Measurements from ENCODE around the gene SCNN1B.
"Not testable (repeated sequence)": the region's sequence is repeated elsewhere in the genome, so short reads cannot be mapped to it uniquely, and the experiment has no call there.

The SCNN1B gene

GRCh38 chr16:23355106-23355670, 53.1 kb downstream of the SCNN1B start:
- H3K9ac ChIP-seq (ENCODE audit: low read length in 2 of 2) = no peak overlapping the region
- H3K4me3 ChIP-seq (ENCODE audit: low read length in 2 of 2) = no peak overlapping the region

DNA sequence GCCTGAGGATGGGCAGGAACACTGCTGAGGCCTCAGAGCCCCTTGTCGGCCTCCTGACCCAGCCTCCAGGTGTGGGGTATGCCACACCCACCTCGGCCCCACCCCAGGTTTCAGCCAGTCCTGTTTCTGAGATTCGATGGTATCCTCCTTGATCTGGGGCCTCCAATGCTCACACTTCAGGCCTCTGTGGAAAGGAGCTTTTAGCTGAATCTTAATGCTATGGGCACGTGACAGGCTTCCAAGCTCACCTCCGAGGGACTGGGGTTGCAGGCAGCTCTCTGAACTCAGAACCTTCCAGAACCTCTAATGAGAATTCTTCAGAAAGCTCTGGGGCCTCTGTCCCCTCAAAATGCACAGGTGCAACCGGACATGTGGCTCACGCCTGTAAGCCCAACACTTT, 54.8 kb downstream of the SCNN1B start:
- Histone ChIP-seq H3K4me1 (ENCODE audit: control insufficient read depth, insufficient read depth, low read length) (no peaks in the 10 kb centered on the region), H3K9me3 (ENCODE audit: control insufficient read depth in 2 of 2, low read length in 2 of 2) (peaks cover 0 to 1% of the 10 kb centered on the region in 2 donors), H3K4me3 (ENCODE audit: low read length in 2 of 2) (no peak overlapping the region), H3K27ac (ENCODE audit: low read length) (no peak overlapping the region), H3K36me3 (ENCODE audit: control insufficient read depth in 2 of 2, insufficient read depth in 2 of 2, low read length in 2 of 2) (no peaks in the 10 kb centered on the region), H3K27me3 (ENCODE audit: control insufficient read depth in 1 of 2, insufficient read depth in 2 of 2, low read length in 2 of 2) (peaks cover 0 to 4% of the 10 kb centered on the region in 2 donors), H3K9ac (ENCODE audit: low read length in 2 of 2) (no peak overlapping the region)

More at GRCh38 chr16:23355106-23355670, 53.1 kb downstream of the SCNN1B start:
- no peaks in the 10 kb centered on the region for H3K36me3 ChIP-seq (ENCODE audit: control insufficient read depth in 2 of 2, insufficient read depth in 2 of 2, low read length in 2 of 2)
- peaks cover 0 to 4% of the 10 kb centered on the region in 2 donors for H3K27me3 ChIP-seq (ENCODE audit: control insufficient read depth in 1 of 2, insufficient read depth in 2 of 2, low read length in 2 of 2)
- peaks cover 0 to 2% of the 10 kb centered on the region in 2 donors for H3K9me3 ChIP-seq (ENCODE audit: control insufficient read depth in 2 of 2, low read length in 2 of 2)
- no peak overlapping the region for H3K27ac ChIP-seq (ENCODE audit: low read length)
- H3K4me1 ChIP-seq (ENCODE audit: control insufficient read depth, insufficient read depth, low read length) = no peaks in the 10 kb centered on the region

DNA sequence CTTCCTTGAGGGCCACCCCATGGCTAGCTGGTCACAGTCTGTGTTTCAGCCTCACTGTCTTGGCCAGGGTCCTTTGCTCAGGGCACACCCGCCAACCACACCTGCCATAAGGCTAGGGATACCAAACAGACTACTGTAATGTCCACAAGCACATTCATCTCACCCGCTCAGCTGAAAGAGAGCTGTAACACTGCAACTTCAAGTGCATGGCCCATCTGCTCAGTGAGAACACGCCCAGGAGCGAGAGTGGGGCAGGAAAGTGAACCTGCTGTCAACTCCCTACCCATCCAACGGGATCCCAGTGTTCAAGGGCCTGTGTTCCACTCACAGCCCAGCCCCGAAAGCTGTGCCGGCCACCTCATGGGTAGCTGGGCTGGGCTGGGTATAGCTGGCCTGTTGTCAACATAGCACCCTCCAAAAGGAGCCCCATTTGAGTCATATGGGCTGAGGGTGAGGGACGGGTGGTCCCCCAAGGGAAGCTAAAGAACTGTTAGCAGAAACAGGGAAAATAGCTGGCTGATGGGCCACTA, 55.7 kb downstream of the SCNN1B start:
- H3K9me3 ChIP-seq (ENCODE audit: control insufficient read depth in 2 of 2, low read length in 2 of 2) = no peaks in the 10 kb centered on the region
- H3K9ac ChIP-seq (ENCODE audit: low read length in 2 of 2) = no peak overlapping the region
- no peak overlapping the region for H3K4me3 ChIP-seq (ENCODE audit: low read length in 2 of 2)
- peaks cover 0 to 4% of the 10 kb centered on the region in 2 donors for H3K27me3 ChIP-seq (ENCODE audit: control insufficient read depth in 1 of 2, insufficient read depth in 2 of 2, low read length in 2 of 2)
- no peaks in the 10 kb centered on the region for H3K4me1 ChIP-seq (ENCODE audit: control insufficient read depth, insufficient read depth, low read length)
- no peak overlapping the region for H3K27ac ChIP-seq (ENCODE audit: low read length)
- H3K36me3 ChIP-seq (ENCODE audit: control insufficient read depth in 2 of 2, insufficient read depth in 2 of 2, low read length in 2 of 2) = no peaks in the 10 kb centered on the region

DNA sequence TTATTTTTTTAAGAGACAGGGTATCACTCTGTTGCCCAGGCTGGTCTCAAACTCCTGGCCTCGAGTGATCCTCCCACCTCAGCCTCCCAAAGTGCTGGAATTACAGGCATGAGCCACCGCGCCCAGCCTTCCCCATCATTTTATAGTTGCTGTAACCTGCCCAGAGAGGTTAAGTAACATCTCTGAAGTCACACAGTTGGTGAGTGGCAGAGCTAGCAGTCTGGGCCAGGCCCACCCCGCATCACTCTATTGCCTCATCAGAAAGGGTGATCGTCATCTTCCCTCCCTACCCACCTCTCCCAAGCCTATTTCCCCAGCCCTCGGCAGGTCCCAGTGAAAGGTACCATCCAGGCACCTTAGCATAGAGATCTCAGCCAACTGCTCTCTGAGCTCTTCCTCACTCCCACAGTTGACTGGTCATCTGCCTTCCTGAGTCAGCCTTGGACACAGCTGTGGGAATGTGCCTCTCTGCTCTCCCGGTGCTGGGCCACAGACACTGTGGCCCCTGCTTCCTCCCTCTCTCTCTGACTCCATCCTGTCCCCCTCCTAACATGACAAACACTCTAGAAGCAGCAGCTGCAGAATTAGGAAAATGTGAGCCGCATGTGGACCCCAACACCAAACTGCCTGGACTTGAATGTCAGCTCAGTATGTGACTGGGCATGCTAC, 57.1 kb downstream of the SCNN1B start:
- Histone ChIP-seq H3K27me3 (ENCODE audit: control insufficient read depth in 1 of 2, insufficient read depth in 2 of 2, low read length in 2 of 2) (no peaks in the 10 kb centered on the region), H3K9me3 (ENCODE audit: control insufficient read depth in 2 of 2, low read length in 2 of 2) (no peaks in the 10 kb centered on the region), H3K27ac (ENCODE audit: low read length) (no peak overlapping the region), H3K4me3 (ENCODE audit: low read length in 2 of 2) (no peak overlapping the region), H3K36me3 (ENCODE audit: control insufficient read depth in 2 of 2, insufficient read depth in 2 of 2, low read length in 2 of 2) (no peaks in the 10 kb centered on the region), H3K4me1 (ENCODE audit: control insufficient read depth, insufficient read depth, low read length) (no peaks in the 10 kb centered on the region), H3K9ac (ENCODE audit: low read length in 2 of 2) (no peak overlapping the region)

GRCh38 chr16:23362460-23363317, 60.6 kb downstream of the SCNN1B start:
- Histone ChIP-seq H3K4me1 (ENCODE audit: control insufficient read depth, insufficient read depth, low read length) (peaks cover 2% of the 10 kb centered on the region), H3K36me3 (ENCODE audit: control insufficient read depth in 2 of 2, insufficient read depth in 2 of 2, low read length in 2 of 2) (no peaks in the 10 kb centered on the region), H3K27ac (ENCODE audit: low read length) (no peak overlapping the region), H3K9ac (ENCODE audit: low read length in 2 of 2) (no peak overlapping the region), H3K4me3 (ENCODE audit: low read length in 2 of 2) (no peak overlapping the region), H3K9me3 (ENCODE audit: control insufficient read depth in 2 of 2, low read length in 2 of 2) (no peaks in the 10 kb centered on the region), H3K27me3 (ENCODE audit: control insufficient read depth in 1 of 2, insufficient read depth in 2 of 2, low read length in 2 of 2) (no peaks in the 10 kb centered on the region)

DNA sequence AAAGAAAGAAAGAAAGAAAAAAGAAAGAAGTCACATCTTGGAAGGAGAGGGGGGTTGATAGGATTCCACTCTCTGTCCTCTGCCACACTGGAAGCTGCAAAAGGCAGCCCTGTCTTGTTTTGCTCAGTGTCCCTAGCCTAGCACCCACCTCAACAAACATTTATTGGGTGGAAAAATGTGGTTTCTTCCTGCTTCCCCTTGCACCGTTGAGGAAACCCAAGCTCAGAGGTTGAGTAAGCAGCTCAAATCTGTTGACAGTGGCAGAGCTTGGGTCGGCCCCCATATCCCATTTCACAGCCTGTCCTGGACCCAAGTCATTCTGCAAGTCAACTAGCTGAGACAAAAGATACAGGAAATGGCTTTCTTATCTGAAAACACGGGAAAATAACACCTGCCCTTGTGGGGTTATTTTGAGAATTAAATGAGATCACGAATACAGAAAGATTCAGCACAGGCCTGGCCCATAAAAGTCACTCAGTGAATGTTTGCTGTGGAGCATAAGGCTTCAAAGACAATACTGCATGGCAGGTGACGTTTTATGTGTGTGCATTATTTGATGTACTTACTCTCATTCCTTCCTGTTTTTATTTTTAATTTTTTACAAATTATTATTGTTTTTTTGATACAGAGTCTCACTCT, 63.6 kb downstream of the SCNN1B start:
- peaks cover 0 to 5% of the 10 kb centered on the region in 2 donors for H3K27me3 ChIP-seq (ENCODE audit: control insufficient read depth in 1 of 2, insufficient read depth in 2 of 2, low read length in 2 of 2)
- H3K9me3 ChIP-seq (ENCODE audit: control insufficient read depth in 2 of 2, low read length in 2 of 2) = no peaks in the 10 kb centered on the region
- no peaks in the 10 kb centered on the region for H3K36me3 ChIP-seq (ENCODE audit: control insufficient read depth in 2 of 2, insufficient read depth in 2 of 2, low read length in 2 of 2)
- no peak overlapping the region for H3K9ac ChIP-seq (ENCODE audit: low read length in 2 of 2)
- no peak overlapping the region for H3K27ac ChIP-seq (ENCODE audit: low read length)
- no peak overlapping the region for H3K4me3 ChIP-seq (ENCODE audit: low read length in 2 of 2)
- H3K4me1 ChIP-seq (ENCODE audit: control insufficient read depth, insufficient read depth, low read length) = peaks cover 2% of the 10 kb centered on the region

- H3K27ac ChIP-seq (ENCODE audit: low read length); H3K4me3 ChIP-seq (ENCODE audit: low read length in 2 of 2); H3K4me1 ChIP-seq (ENCODE audit: control insufficient read depth, insufficient read depth, low read length); H3K27me3 ChIP-seq (ENCODE audit: control insufficient read depth in 1 of 2, insufficient read depth in 2 of 2, low read length in 2 of 2); H3K36me3 ChIP-seq (ENCODE audit: control insufficient read depth in 2 of 2, insufficient read depth in 2 of 2, low read length in 2 of 2); H3K9me3 ChIP-seq (ENCODE audit: control insufficient read depth in 2 of 2, low read length in 2 of 2); H3K9ac ChIP-seq (ENCODE audit: low read length in 2 of 2): not testable (repeated sequence)
These were observed 64.2 kb downstream of the SCNN1B start for GRCh38 chr16:23366341-23366740.

- Histone ChIP-seq H3K4me3 (ENCODE audit: low read length in 2 of 2) (no peak overlapping the region), H3K9me3 (ENCODE audit: control insufficient read depth in 2 of 2, low read length in 2 of 2) (no peaks in the 10 kb centered on the region), H3K36me3 (ENCODE audit: control insufficient read depth in 2 of 2, insufficient read depth in 2 of 2, low read length in 2 of 2) (no peaks in the 10 kb centered on the region), H3K27ac (ENCODE audit: low read length) (no peak overlapping the region), H3K27me3 (ENCODE audit: control insufficient read depth in 1 of 2, insufficient read depth in 2 of 2, low read length in 2 of 2) (peaks cover 3 to 5% of the 10 kb centered on the region in 2 donors), H3K4me1 (ENCODE audit: control insufficient read depth, insufficient read depth, low read length) (peaks cover 2% of the 10 kb centered on the region), H3K9ac (ENCODE audit: low read length in 2 of 2) (no peak overlapping the region)
These were observed 65.5 kb downstream of the SCNN1B start for GRCh38 chr16:23367564-23367963.

DNA sequence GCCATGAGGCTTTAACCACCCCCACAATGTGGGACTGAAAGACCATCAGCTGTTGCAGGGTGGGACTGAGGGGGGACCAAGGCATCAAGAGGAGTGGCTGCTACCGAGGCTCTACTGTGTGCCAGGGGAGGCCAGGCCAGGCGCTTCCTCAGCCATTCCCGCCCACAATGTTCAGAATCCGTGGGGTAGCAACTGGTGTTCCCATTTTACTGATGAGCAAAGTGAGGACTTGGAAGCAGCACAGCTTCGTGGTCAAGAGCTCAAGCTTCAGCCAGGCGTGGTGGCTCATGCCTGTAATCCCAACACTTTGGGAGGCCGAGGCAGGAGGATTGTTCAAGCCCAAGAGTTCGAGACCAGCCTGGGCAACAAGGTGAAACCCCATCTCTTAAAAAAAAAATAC, 65.9 kb downstream of the SCNN1B start:
- no peak overlapping the region for H3K27ac ChIP-seq (ENCODE audit: low read length)

DNA sequence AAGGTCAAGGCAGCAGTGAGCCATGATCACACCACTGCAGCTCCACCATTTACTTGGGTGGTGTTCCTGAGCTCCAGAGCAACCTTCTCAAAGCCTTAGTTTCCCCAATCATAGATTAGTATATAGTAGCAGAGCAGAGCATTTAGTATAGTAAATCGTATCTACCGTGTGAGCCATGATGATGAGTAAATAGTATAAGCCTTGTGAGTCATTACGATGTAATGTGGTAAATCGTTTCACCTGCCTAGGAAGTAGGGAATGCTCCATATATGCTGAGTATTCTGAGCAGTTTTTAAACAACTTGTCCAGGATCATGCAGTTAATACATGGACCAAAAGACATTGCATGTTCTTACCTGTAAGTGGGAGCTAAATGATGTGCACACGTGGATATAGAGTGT, 66.4 kb downstream of the SCNN1B start:
- peaks cover 3 to 5% of the 10 kb centered on the region in 2 donors for H3K27me3 ChIP-seq (ENCODE audit: control insufficient read depth in 1 of 2, insufficient read depth in 2 of 2, low read length in 2 of 2)
- no peak overlapping the region for H3K9ac ChIP-seq (ENCODE audit: low read length in 2 of 2)
- H3K9me3 ChIP-seq (ENCODE audit: control insufficient read depth in 2 of 2, low read length in 2 of 2) = no peaks in the 10 kb centered on the region
- peaks cover 2% of the 10 kb centered on the region for H3K4me1 ChIP-seq (ENCODE audit: control insufficient read depth, insufficient read depth, low read length)
- no peaks in the 10 kb centered on the region for H3K36me3 ChIP-seq (ENCODE audit: control insufficient read depth in 2 of 2, insufficient read depth in 2 of 2, low read length in 2 of 2)
- no peak overlapping the region for H3K27ac ChIP-seq (ENCODE audit: low read length)
- H3K4me3 ChIP-seq (ENCODE audit: low read length in 2 of 2) = no peak overlapping the region

More for the DNA sequence above, 65.9 kb downstream of the SCNN1B start:
- Histone ChIP-seq H3K4me3 (ENCODE audit: low read length in 2 of 2) (no peak overlapping the region), H3K36me3 (ENCODE audit: control insufficient read depth in 2 of 2, insufficient read depth in 2 of 2, low read length in 2 of 2) (no peaks in the 10 kb centered on the region), H3K4me1 (ENCODE audit: control insufficient read depth, insufficient read depth, low read length) (peaks cover 2% of the 10 kb centered on the region), H3K9ac (ENCODE audit: low read length in 2 of 2) (no peak overlapping the region), H3K27me3 (ENCODE audit: control insufficient read depth in 1 of 2, insufficient read depth in 2 of 2, low read length in 2 of 2) (peaks cover 3 to 5% of the 10 kb centered on the region in 2 donors), H3K9me3 (ENCODE audit: control insufficient read depth in 2 of 2, low read length in 2 of 2) (no peaks in the 10 kb centered on the region)

All from stomach smooth muscle (tissue), 2 donors.